MM.1S (cell line): Measurements from ENCODE around the gene TCF12.

ENCODE experiments used
- DNase-seq: peaks from one replicate; pipeline ENCODE4 v3.0.0-alpha.2; 2015
- H2AFZ ChIP-seq: fragments of 300-600 bp; sonication (generic); 2 replicates; pipeline ENCODE4 v1.6.0; 2016; ENCODE audit warnings: antibody characterized with exemption, low read length
- H3F3A ChIP-seq: fragments of 300-600 bp; sonication (generic); 2 replicates; pipeline ENCODE4 v1.6.1; 2016; ENCODE audit warnings: mild to moderate bottlenecking, antibody characterized with exemption, low read length, moderate library complexity, mixed read lengths; ENCODE audit not compliant: insufficient read depth
- H3K27ac ChIP-seq: fragments of 300-600 bp; sonication (generic); 2 replicates; pipeline ENCODE4 v1.5.1; 2016; ENCODE audit warnings: mild to moderate bottlenecking, low read length
- H3K27me3 ChIP-seq: fragments of 300-600 bp; sonication (generic); replicated peaks from 2 replicates; pipeline ENCODE4 v1.6.0; 2016; ENCODE audit warnings: low read length; ENCODE audit not compliant: insufficient read depth
- H3K36me3 ChIP-seq: fragments of 300-600 bp; sonication (generic); replicated peaks from 2 replicates; pipeline ENCODE4 v1.6.1; 2016; ENCODE audit warnings: mild to moderate bottlenecking, low read length, mixed read lengths; ENCODE audit not compliant: insufficient read depth
- H3K4me1 ChIP-seq: fragments of 300-600 bp; sonication (generic); 2 replicates; pipeline ENCODE4 v1.6.1; 2016; ENCODE audit warnings: low read length, mixed read lengths
- H3K4me2 ChIP-seq: fragments of 300-600 bp; sonication (generic); 2 replicates; pipeline ENCODE4 v1.6.0; 2016; ENCODE audit warnings: low read depth, low read length
- H3K4me3 ChIP-seq: fragments of 300-600 bp; sonication (generic); 2 replicates; pipeline ENCODE4 v1.5.1; 2016; ENCODE audit warnings: low read length, mixed read lengths
- H3K79me2 ChIP-seq: fragments of 300-600 bp; sonication (generic); 2 replicates; pipeline ENCODE4 v1.6.1; 2016; ENCODE audit warnings: mixed run types, low read length, mixed read lengths
- H3K9ac ChIP-seq: fragments of 300-600 bp; sonication (generic); 2 replicates; pipeline ENCODE4 v1.6.1; 2016; ENCODE audit warnings: low read length, mixed read lengths
- H3K9me2 ChIP-seq: fragments of 300-600 bp; sonication (generic); replicated peaks from 2 replicates; pipeline ENCODE4 v1.6.1; 2016; ENCODE audit warnings: mild to moderate bottlenecking, low read length, mixed read lengths; ENCODE audit not compliant: insufficient read depth
- H3K9me3 ChIP-seq: fragments of 300-600 bp; sonication (generic); replicated peaks from 2 replicates; pipeline ENCODE4 v1.6.1; 2016; ENCODE audit warnings: mild to moderate bottlenecking, low read length, mixed read lengths; ENCODE audit not compliant: insufficient read depth
- H4K20me1 ChIP-seq: fragments of 300-600 bp; sonication (generic); 2 replicates; pipeline ENCODE4 v1.6.1; 2016; ENCODE audit warnings: mild to moderate bottlenecking, low read length, moderate library complexity, mixed read lengths; ENCODE audit not compliant: insufficient read depth
- EZH2 ChIP-seq: fragments of 300-600 bp; sonication (generic); optimal IDR thresholded peaks from 2 replicates; pipeline ENCODE3; 2017; ENCODE audit warnings: low read depth, mild to moderate bottlenecking, antibody characterized with exemption, low read length, mixed read lengths
- EZH2phosphoT487 ChIP-seq: fragments of 300-600 bp; sonication (generic); IDR thresholded peaks from 2 replicates; pipeline ENCODE4 v1.6.1; 2018; ENCODE audit warnings: antibody characterized with exemption, low read length
- TF ChIP-seq, protein P1 (sequence below): fragments of 300-600 bp; sonication (generic); IDR thresholded peaks from 2 replicates; pipeline ENCODE4 v1.5.1; 2016; ENCODE audit warnings: antibody characterized with exemption, low read length, mixed read lengths

TCF12 gene

GRCh38 chr15:57198131-57198530, 279.7 kb downstream of the TCF12 start:
- no peaks in the 10 kb centered on the region for H3K9me3 ChIP-seq
- H3K4me2 ChIP-seq = no peak overlapping the region
- no peaks in the 10 kb centered on the region for H3K9me2 ChIP-seq
- H3K79me2 ChIP-seq = no peaks in the 10 kb centered on the region
- no peaks in the 10 kb centered on the region for H3K36me3 ChIP-seq
- no peaks in the 10 kb centered on the region for H3F3A ChIP-seq
- no peak for TF ChIP-seq EZH2
- TF ChIP-seq, protein P1, sequence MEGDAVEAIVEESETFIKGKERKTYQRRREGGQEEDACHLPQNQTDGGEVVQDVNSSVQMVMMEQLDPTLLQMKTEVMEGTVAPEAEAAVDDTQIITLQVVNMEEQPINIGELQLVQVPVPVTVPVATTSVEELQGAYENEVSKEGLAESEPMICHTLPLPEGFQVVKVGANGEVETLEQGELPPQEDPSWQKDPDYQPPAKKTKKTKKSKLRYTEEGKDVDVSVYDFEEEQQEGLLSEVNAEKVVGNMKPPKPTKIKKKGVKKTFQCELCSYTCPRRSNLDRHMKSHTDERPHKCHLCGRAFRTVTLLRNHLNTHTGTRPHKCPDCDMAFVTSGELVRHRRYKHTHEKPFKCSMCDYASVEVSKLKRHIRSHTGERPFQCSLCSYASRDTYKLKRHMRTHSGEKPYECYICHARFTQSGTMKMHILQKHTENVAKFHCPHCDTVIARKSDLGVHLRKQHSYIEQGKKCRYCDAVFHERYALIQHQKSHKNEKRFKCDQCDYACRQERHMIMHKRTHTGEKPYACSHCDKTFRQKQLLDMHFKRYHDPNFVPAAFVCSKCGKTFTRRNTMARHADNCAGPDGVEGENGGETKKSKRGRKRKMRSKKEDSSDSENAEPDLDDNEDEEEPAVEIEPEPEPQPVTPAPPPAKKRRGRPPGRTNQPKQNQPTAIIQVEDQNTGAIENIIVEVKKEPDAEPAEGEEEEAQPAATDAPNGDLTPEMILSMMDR = no peak
- TF ChIP-seq EZH2phosphoT487 = no peak
- H3K27ac ChIP-seq = no peak overlapping the region
- no peak overlapping the region for H3K4me3 ChIP-seq
- H3K9ac ChIP-seq = no peak overlapping the region
- no peaks in the 10 kb centered on the region for H3K27me3 ChIP-seq
- DNase-seq = no peak
- no peak overlapping the region for H2AFZ ChIP-seq
- H3K4me1 ChIP-seq = no peaks in the 10 kb centered on the region
- H4K20me1 ChIP-seq = no peaks in the 10 kb centered on the region

DNA sequence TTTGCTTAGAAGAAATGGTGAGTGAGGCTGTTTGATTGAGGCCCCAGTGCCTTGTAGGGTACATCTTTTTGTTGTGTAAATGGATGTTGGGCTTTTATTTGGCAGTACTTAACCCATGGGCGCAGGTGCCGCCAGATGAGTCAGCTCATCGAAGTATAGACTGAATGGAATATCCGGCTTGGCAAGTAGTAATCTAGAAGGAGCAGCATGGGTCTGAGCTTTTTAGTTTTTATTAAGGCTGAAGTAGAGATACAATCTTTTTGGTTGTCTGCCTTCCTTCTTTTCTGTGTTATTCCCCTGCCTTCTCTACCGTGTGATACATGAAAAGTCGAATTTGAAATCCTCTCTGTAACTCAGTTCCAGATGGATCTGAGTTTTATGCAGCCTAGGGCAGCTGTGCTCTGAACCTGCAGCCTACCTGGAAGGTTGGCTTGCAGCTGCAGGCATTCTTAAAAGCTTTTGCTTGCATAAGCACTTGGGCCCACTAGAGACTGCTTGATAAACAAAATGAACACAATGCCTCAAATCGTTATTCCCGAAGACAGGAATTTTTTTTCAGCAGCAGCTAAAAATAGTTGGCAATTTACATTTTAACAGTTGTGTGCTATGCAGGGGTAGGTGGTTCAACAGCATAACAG, 280.3 kb downstream of the TCF12 start:
- Histone ChIP-seq H3K9ac (no peak overlapping the region), H3K79me2 (no peaks in the 10 kb centered on the region), H3K4me3 (no peak overlapping the region), H3F3A (no peaks in the 10 kb centered on the region), H2AFZ (no peak overlapping the region), H3K4me2 (no peak overlapping the region), H3K4me1 (no peaks in the 10 kb centered on the region), H3K9me3 (no peaks in the 10 kb centered on the region), H3K27ac (no peak overlapping the region), H3K36me3 (no peaks in the 10 kb centered on the region), H3K27me3 (no peaks in the 10 kb centered on the region), H4K20me1 (no peaks in the 10 kb centered on the region), H3K9me2 (no peaks in the 10 kb centered on the region)
- no peak for DNase-seq
- TF ChIP-seq EZH2phosphoT487 (no peak), EZH2 (no peak)
- TF ChIP-seq, protein P1 = no peak

DNA sequence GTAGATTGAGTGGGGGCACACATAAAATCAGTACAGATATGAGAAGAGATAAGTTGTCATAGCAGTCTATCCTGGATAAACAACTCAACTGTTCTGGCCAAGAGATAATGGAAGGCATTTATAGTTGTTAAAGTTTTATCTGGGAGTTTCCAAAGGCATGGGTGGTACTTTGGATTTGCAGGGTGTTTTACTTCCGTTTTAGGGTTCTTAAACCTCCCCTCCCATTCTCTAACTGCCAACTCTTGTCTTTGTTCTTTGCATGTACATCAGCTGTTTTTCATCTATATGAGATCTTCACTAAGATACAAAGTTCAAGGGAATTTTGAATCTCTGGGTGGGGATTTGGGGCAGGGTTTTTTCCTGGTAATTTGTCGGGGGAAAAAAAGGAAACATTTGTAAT, 283.1 kb downstream of the TCF12 start:
- no peaks in the 10 kb centered on the region for H3K79me2 ChIP-seq
- DNase-seq = no peak
- no peak overlapping the region for H3K9ac ChIP-seq
- no peaks in the 10 kb centered on the region for H3K9me2 ChIP-seq
- H4K20me1 ChIP-seq = no peaks in the 10 kb centered on the region
- no peaks in the 10 kb centered on the region for H3K4me1 ChIP-seq
- H3K4me2 ChIP-seq = no peak overlapping the region
- no peaks in the 10 kb centered on the region for H3K9me3 ChIP-seq
- no peak overlapping the region for H3K27ac ChIP-seq
- no peaks in the 10 kb centered on the region for H3F3A ChIP-seq
- TF ChIP-seq EZH2phosphoT487 = no peak
- TF ChIP-seq EZH2 = no peak
- TF ChIP-seq, protein P1 = no peak
- H2AFZ ChIP-seq = no peak overlapping the region
- H3K27me3 ChIP-seq = no peaks in the 10 kb centered on the region
- no peaks in the 10 kb centered on the region for H3K36me3 ChIP-seq
- no peak overlapping the region for H3K4me3 ChIP-seq
